Ectodermal cell (in vitro differentiated cells): ENCODE data around the gene PYGM.
A peak's percentile ranks its signal among the peaks of the same experiment; 100 is the strongest.

ENCODE experiments used
- H3K27ac ChIP-seq: 2 replicates; pipeline ENCODE4 v1.7.0; 2013; ENCODE audit warnings: mild to moderate bottlenecking, low read depth, low read length; ENCODE audit not compliant: insufficient read depth, poor library complexity, severe bottlenecking
- H3K27me3 ChIP-seq: 2 replicates; pipeline ENCODE4 v1.7.0; 2013; ENCODE audit warnings: mild to moderate bottlenecking, low read length; ENCODE audit not compliant: insufficient read depth, control insufficient read depth, poor library complexity, severe bottlenecking
- H3K36me3 ChIP-seq: one replicate; pipeline ENCODE4 v1.7.0; 2013; ENCODE audit warnings: low read length; ENCODE audit not compliant: control insufficient read depth, insufficient read depth
- H3K4me1 ChIP-seq: one replicate; pipeline ENCODE4 v1.7.0; 2013; ENCODE audit warnings: low read length; ENCODE audit not compliant: control insufficient read depth, insufficient read depth
- H3K4me3 ChIP-seq: 2 replicates; pipeline ENCODE4 v1.7.0; 2013; ENCODE audit warnings: low read depth, low read length, control low read depth; ENCODE audit not compliant: insufficient read depth
- H3K9me3 ChIP-seq: 2 replicates; pipeline ENCODE4 v1.7.0; 2013; ENCODE audit warnings: mild to moderate bottlenecking, low read length, moderate library complexity; ENCODE audit not compliant: control insufficient read depth
- WGBS, 2 experiments: methylation state at CpG; one replicate each; pipeline ENCODE4 v1.1.7; 2013; ENCODE audit warnings: missing lambda C conversion rate in 2 of 2; 5-methylcytosine and 5-hydroxymethylcytosine counted together

Gene PYGM

GRCh38 chr11:64744544-64745188, 15.1 kb downstream of the PYGM start:
- H3K9me3 ChIP-seq, result no peaks in the 10 kb centered on the region
- H3K4me3 ChIP-seq, result peak overlapping the region; percentile 36
- peaks cover 62% of the 10 kb centered on the region for H3K27me3 ChIP-seq
- H3K36me3 ChIP-seq, result no peaks in the 10 kb centered on the region
- peaks cover 24% of the 10 kb centered on the region for H3K4me1 ChIP-seq
- H3K27ac ChIP-seq, result no peak overlapping the region
- 0% methylated on average over 87 to 89 of the region's 89 CpGs for WGBS, 2 experiments

GRCh38 chr11:64743591-64744543, 15.9 kb downstream of the PYGM start, which contains the start of gene RASGRP2:
TSS of gene RASGRP2 (minus strand) at chr11:64744142. CDS start at chr11:64742866, 1,276 bp downstream.
- 6% methylated on average over 57 of the region's 57 CpGs for WGBS, 2 experiments
- H3K27me3 ChIP-seq, result peaks cover 62% of the 10 kb centered on the region
- no peaks in the 10 kb centered on the region for H3K36me3 ChIP-seq
- no peaks in the 10 kb centered on the region for H3K9me3 ChIP-seq
- peak within 1 kb of the TSS; percentile 36 for H3K4me3 ChIP-seq
- no peak within 1 kb of the TSS for H3K27ac ChIP-seq
- peaks cover 24% of the 10 kb centered on the region for H3K4me1 ChIP-seq

GRCh38 chr11:64742889-64743590, 16.7 kb downstream of the PYGM start:
- no peaks in the 10 kb centered on the region for H3K9me3 ChIP-seq
- peaks cover 62% of the 10 kb centered on the region for H3K27me3 ChIP-seq
- peaks cover 24% of the 10 kb centered on the region for H3K4me1 ChIP-seq
- H3K36me3 ChIP-seq, result no peaks in the 10 kb centered on the region
- WGBS, 2 experiments, result 1% methylated on average over 58 of the region's 58 CpGs
- no peak overlapping the region for H3K27ac ChIP-seq
- peak overlapping the region; percentile 23 for H3K4me3 ChIP-seq

GRCh38 chr11:64742087-64742888, 17.5 kb downstream of the PYGM start:
- peaks cover 24% of the 10 kb centered on the region for H3K4me1 ChIP-seq
- H3K4me3 ChIP-seq, result peak overlapping the region; percentile 23
- H3K9me3 ChIP-seq, result no peaks in the 10 kb centered on the region
- H3K27ac ChIP-seq, result no peak overlapping the region
- no peaks in the 10 kb centered on the region for H3K36me3 ChIP-seq
- WGBS, 2 experiments, result 7 to 8% methylated on average over 54 of the region's 54 CpGs
- H3K27me3 ChIP-seq, result peaks cover 62% of the 10 kb centered on the region

- Histone ChIP-seq H3K4me3 (no peak overlapping the region), H3K9me3 (no peaks in the 10 kb centered on the region), H3K27ac (no peak overlapping the region), H3K36me3 (no peaks in the 10 kb centered on the region), H3K4me1 (peaks cover 24% of the 10 kb centered on the region), H3K27me3 (peaks cover 62% of the 10 kb centered on the region)
- 42 to 44% methylated on average over 24 of the region's 24 CpGs for WGBS, 2 experiments
Observed at GRCh38 chr11:64741375-64742086, 18.2 kb downstream of the PYGM start.

GRCh38 chr11:64739871-64740270, 19.9 kb downstream of the PYGM start:
- H3K27me3 ChIP-seq, result peaks cover 50% of the 10 kb centered on the region
- 92 to 95% methylated on average over 12 of the region's 12 CpGs for WGBS, 2 experiments

GRCh38 chr11:64736654-64737053, 23.1 kb downstream of the PYGM start:
- peaks cover 19% of the 10 kb centered on the region for H3K27me3 ChIP-seq
- WGBS, 2 experiments, result 92 to 94% methylated on average over 12 to 15 of the region's 15 CpGs
- H3K4me1 ChIP-seq, result peaks cover 6% of the 10 kb centered on the region
- H3K36me3 ChIP-seq, result no peaks in the 10 kb centered on the region
- H3K4me3 ChIP-seq, result no peak overlapping the region
- H3K9me3 ChIP-seq, result no peaks in the 10 kb centered on the region
- no peak overlapping the region for H3K27ac ChIP-seq

More at GRCh38 chr11:64739871-64740270, 19.9 kb downstream of the PYGM start:
- H3K4me1 ChIP-seq, result peaks cover 17% of the 10 kb centered on the region
- no peaks in the 10 kb centered on the region for H3K36me3 ChIP-seq
- no peak overlapping the region for H3K27ac ChIP-seq
- no peaks in the 10 kb centered on the region for H3K9me3 ChIP-seq
- H3K4me3 ChIP-seq, result no peak overlapping the region

GRCh38 chr11:64735725-64736259, 24.0 kb downstream of the PYGM start:
- 88 to 92% methylated on average over 9 of the region's 9 CpGs for WGBS, 2 experiments
- Histone ChIP-seq H3K4me3 (no peak overlapping the region), H3K4me1 (no peaks in the 10 kb centered on the region), H3K9me3 (no peaks in the 10 kb centered on the region), H3K27ac (no peak overlapping the region), H3K27me3 (peaks cover 10% of the 10 kb centered on the region), H3K36me3 (no peaks in the 10 kb centered on the region)
